Fibroblast of the conjunctiva (primary cell): ENCODE measurements around the gene ANKH.

ENCODE experiments used
- DNase-seq: peaks from one replicate; pipeline ENCODE4 v3.0.0-alpha.2; 2010; ENCODE audit warnings: low read depth

Gene ANKH

DNA sequence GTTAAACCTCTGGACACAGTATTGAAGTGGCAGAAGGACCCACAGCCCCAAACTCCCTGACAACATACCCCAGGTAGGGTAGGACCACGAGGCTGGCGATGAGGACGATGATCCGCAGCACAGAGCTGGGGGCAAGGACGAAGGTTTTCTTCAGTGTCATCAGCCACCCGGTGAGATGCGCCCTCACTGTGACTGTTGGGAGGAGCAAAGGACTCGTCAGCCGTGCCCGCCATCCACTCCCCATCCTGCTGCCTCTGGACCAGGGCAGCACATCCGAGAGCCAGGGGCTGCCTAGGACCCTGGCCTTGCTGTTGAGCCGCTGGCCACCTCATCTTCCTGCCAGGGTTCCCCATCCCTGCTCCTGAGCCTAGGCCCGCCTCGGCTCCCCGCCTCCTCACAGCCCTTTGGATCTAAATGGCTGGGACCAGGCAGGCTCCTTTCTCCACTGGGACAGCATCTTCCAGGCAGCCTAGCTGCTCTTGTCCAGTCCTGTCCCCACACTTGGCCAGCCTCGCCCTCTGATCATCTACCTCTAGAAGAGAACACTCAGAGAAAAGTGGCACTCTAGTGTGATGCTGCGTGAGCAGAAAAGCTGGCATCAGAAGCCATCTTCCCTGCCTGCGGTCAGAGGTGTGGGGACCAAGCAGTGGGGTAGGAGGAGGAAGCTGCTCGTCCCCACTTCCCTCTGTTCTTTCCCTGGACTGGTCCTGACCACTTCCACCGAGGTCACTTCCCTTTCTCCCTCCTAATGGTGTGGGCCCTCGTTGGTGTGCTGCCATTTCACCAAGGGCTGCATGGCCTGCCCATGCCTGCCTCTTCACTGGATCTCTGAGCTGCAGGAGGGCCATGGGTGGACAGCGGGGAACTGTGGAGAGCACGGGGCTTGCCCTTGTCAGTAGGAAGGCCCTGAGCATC is 157.8 kb downstream of the ANKH start:
- no peak for DNase-seq

DNA sequence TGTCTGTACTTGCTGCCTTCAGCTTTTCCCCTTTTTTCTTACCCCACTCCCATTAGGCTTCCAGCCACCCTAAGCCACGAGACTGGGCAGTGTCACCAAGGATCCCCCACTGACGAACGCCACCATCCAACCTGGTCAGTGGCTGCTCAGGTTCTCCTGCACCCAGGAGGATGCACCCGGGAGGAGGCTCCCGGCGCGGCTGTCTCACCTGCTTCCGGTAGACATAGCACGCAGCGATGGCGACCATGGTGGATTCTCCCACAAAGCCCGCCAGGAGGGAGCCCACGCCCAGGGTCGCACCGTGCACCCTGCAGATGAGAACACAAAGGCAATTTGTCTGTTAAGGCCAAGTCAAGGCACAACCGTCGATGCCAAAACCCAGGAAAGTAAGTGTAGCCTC is 158.9 kb downstream of the ANKH start:
- no peak for DNase-seq

GRCh38 chr5:14712131-14712530 is 159.4 kb downstream of the ANKH start:
- DNase-seq: no peak

DNA sequence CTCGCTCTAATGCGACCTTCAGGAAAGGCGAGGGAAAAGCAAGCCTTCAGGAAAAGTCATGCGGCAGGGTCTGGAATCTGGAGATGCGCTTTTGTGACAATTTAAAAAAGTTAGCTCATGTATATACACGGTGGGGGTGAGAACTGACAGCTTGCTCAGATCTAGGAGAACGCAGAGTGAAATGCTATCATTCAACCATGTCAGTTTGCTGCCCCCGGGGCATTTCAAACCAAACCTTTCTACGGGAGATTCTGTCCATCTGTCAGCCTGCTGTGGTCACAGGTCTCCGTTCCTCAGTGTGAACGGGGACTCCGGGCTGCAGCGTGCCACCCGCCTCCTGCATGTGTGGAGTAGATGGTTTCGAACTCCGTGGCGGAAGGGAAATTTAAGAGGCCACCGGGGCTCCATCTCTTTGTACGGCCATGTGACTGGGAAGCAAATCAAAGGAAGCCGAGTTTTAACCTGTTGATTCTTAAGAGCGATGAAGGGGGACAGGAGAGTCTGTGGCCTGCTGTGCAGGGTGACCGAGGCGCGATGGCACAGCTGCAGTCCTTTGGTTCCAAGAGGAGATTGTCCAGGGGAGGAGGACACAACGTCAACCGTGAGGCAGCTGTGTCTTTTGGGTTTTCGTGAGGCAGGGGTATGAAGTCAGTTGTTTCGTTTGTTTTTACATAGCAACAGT is 161.1 kb downstream of the ANKH start:
- DNase-seq: no peak

DNA sequence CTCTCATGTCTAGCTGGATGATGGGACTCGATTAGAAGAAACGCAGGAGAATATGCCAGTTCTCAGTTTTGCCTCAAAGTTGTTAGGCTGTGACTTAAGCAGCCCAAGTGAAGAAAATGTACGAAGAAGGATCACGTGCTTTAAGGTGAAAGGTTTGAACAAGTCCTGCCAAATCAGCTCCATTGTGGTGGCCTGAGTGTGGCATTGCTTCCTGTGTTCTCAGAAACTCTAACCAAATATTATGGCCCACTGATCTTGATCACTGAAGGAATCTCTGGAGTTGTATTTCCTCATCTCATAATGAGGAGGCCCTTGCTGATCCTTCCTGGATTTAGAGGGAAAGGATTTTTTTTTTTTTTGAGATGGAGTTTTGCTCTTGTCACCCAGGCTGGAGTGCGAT is 163.0 kb downstream of the ANKH start:
- DNase-seq: no peak

- no peak for DNase-seq
Measured at GRCh38 chr5:14707811-14708390, 163.7 kb downstream of the ANKH start.

DNA sequence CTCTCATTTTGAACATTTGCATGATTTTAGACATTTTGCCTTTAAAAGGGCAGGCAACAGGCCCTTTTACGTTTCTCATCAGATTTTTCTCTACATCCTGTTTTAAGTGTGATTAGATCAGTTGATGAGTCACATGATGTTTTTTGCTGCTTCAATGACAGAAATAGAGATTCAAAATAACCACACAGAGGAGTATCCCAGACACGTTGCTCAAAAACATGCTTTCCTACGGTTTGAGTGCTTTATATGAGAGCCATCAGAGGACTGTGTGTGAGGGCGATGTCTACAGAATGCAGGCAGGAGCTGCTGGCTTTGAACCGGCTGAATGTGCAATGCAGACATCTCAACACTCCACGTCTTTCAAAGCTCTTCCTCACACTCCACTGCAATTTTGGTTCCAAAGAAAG is 165.0 kb downstream of the ANKH start:
- DNase-seq: no peak

- no peak for DNase-seq
Measured at GRCh38 chr5:14705556-14705955, 166.0 kb downstream of the ANKH start.

GRCh38 chr5:14702238-14702839 is 169.2 kb downstream of the ANKH start:
- no peak for DNase-seq

DNA sequence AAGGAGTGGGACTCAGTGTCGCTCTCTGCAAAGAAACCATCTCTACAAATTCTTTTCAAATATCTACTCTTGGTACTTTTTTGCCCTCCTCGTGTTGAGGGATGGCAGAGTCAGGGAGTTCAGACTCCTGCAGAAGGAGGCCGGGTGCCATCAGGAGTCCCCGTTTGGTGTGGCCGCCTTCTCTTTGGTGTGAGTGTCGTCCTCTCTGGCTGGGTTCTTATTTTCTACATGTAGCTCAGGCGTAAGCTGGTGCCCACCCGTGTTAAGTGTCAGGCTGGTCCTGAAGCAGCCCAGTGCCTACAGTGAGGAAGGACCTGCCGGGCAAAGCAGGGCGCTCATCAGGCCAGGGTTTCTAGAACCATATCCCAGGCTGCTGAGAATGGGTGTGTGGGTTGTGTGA is 170.0 kb downstream of the ANKH start:
- DNase-seq: no peak

DNA sequence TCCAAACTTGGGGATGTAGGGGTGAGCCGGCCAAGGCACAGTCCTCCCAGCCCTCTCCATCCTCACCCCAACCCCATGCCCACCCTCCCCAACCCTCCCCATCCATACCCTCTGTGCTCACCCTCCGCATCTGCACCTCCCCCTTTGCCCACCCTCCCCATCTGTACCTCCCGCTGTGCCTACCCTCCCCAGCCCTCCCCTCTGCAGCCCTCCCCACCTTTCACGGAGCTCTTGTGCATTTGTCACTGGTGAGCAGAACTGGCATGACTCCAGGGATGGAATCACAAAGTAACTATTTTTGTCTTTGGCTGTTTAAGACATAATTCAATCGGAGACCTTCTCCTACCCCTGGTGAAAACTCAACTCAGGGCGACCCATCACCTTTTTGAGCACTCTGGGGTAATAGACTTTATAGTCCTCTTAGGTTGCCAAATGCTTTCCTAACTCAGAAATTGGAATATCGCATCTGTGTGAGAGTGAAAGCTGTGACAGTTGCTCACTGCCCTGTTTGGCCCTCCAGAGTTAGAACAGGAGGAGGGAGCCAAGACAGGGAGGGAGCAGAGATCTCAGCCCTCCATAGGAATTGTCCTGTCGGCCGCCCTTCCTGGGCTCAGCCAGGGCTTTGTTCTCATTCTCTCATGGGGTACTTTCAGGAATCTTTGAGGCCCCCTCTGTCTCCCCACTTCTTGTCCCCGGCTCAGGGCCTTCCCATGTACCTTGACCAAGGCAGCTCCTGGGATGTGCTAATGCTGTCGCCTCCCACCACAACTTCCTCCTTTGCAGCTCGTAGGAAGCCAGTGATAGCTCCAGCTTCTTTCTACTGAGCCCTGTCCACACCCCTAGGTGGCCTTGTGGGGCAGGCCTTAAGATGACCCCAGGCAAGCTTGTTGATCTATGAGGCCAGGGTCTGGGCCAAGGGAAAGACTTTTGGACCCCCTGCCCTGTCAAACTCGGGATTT is 170.8 kb downstream of the ANKH start:
- DNase-seq: no peak

DNA sequence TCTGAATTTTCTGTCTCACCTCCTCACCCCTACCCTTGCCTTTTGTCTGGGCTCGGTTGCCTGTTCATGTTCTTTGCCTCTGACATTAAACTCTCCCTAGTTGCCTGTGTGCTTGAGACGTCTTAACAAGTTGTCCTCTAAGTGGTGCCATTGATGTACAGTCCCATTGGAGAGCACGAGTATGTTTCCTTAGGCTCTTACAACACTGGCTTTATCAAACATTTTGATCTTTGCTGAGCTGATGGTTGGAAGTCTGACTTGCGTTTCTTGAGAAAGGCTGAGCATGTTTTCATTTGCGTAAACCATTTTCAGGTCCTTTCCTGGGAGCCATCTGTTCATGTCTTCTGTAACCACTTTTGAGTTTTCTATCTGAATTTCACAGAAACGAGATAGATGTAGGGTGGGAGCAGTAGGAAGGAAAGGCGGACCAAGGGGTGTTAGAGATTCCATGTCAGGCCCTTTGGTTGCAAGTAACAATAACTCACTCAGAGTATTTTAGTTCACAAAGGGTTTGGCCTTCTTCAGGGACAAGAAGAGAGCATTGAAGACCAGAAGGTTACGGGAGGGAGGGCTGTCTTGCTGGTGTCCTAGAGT is 171.7 kb downstream of the ANKH start:
- no peak for DNase-seq

GRCh38 chr5:14699159-14699558 is 172.4 kb downstream of the ANKH start:
- DNase-seq: no peak

GRCh38 chr5:14698495-14698894 is 173.1 kb downstream of the ANKH start:
- no peak for DNase-seq

DNA sequence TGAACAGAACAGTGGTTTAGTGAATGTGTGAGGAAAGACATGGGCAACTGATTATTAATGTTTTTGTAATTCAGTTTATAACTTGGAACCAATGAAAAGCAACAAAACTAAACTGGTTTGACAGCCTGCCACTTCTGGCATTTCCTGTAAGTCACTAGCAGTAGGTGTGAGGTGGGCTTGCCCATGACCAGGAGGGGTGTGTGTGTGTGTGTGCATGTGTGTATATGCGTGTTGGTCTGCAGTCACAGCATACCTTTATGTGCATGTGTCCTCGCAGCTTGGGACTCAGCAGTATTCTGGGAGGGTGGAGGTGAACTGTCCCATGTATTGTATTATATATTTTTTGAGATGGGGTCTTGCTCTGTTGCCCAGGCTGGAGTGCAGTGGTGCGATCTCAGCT is 174.7 kb downstream of the ANKH start:
- DNase-seq: no peak

DNA sequence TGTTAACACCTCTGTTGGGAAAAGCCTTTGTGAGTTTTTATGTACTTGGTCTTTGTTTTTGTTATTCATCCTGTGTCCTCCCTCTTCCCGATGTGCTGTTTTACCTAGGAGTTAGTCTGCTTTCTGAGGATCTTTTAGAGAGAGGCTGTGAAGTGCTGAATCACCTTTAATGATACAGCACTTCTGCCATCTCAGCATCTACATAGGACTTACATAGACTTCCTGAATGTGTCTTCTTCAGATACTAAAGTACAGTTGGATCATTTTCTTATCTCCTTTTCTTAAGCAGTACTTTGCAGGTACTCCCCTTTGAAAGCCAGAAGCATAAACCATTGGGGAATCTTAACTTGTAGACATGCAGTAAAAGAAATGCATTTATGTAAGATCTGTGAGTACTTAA is 175.5 kb downstream of the ANKH start:
- no peak for DNase-seq

GRCh38 chr5:14695152-14695551 is 176.4 kb downstream of the ANKH start:
- DNase-seq: no peak

DNA sequence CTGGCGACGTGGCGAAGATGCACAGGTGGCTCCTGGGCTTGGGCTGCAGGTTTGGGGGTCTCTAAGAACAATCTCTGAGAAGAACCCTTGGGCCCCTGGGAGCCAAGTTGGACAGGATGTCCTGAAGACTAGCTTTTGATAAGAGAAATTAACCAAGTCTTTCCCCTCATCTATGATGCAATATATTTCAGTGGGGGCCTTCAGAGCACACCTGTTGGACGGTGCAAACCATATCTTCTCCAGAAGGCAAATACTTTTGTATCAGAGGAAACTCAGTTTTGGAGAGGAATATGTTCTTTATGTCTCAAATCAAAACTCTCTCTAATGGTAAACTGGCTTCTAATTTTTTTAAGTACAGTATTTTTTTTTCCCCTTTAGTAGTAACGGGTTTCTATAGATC is 178.5 kb downstream of the ANKH start:
- no peak for DNase-seq

DNA sequence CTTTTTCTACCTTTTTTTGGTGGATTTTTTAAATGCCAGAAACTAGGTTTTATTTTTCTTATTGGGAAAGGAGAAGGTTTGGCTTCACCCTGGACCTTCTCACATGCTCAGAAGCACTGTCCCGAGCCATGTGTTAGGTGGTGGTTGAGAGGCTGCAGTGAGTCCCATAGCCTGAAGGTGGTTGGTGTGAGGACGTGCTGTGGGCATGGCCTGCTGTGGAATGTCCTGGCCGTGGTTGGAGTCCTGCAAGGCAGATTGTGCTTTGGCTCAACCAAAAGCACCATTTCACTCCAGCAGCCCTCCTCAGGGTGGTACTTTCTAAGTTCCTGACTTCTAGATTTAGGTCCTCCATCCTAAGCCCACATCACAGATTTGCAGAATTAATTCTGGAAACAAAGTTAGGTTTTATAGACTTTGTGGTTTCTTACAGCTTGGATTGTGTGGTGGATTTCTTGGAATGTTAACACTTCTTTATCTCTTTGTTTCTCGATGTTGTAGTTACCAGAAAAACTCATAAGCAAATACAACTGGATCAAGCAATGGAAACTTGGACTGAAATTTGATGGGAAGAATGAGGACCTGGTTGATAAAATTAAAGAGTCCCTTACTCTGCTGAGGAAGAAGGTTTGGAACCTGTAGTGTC is 184.4 kb downstream of the ANKH start:
- no peak for DNase-seq

DNA sequence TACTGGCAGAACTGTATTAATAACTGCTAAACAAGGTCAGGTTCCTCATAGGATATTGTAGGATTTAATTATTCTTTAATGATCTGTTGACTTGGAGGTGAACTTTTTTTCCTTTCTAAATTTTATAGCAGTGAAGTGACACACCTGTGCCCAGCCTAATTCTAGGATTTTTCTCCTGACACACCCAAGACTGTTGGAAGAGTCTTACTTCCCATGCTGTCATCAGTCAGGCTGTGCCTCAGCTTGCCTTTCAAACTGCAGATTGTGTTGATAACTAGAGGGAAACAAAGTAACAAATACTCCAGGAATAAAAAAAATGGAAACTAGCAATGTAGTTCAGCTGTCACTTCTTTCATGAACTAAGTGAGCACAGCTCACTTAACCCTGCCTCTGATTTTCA is 185.1 kb downstream of the ANKH start:
- no peak for DNase-seq

GRCh38 chr5:14685757-14686156 is 185.8 kb downstream of the ANKH start:
- peak; percentile 51 for DNase-seq
